ENCODE data around the gene RASSF3. TPM values are rescaled to one million over a fixed set of nuclear protein-coding genes. Genes with fewer than 3 reads are reported as not detected.

Gene RASSF3, protein sequence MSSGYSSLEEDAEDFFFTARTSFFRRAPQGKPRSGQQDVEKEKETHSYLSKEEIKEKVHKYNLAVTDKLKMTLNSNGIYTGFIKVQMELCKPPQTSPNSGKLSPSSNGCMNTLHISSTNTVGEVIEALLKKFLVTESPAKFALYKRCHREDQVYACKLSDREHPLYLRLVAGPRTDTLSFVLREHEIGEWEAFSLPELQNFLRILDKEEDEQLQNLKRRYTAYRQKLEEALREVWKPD
- 14.9 and 15.4 TPM in 2 replicates for total RNA-seq

DNA sequence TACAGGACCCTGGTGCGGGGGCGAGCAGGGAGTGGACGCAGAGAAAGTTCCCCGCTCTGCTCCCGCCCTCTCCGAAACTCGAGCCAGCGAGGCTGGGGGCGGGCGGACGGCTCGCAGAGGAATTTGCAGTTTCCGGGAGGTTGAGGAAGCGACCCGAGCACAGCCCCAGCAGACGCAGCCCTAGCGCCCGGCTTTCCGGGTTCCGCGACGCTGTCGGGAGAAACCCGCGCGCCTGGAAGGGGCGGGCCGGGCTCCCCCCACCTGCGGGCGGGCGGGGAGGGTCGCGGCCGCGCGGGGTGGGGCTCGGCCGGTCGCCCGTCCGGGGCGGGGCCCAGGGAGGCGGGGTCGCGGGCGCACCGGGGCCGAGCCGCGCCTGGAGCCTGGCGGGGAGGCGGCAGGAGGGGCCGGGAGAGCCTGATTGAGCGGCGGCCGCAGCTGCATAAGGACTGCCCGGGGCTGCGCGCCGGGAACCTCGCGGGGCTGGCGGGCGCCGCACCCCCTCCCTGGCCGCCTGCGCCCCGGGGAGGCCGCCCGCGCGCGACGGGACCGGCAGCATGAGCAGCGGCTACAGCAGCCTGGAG lies at the start of gene RASSF3:
TSS of gene RASSF3 (plus strand) at position 417 of the 581 bp plus-strand sequence. CDS start at position 555, 138 bp downstream.
- H3K4me3 ChIP-seq (ENCODE audit: low read depth, low read length), result peak within 1 kb of the TSS; percentile 84
- no peak for DNase-seq (ENCODE audit: low read depth)
- TF ChIP-seq CTCF (conservative IDR thresholded peaks at IDR 0.05; ENCODE audit: low read depth, low read length), result no peak

DNA sequence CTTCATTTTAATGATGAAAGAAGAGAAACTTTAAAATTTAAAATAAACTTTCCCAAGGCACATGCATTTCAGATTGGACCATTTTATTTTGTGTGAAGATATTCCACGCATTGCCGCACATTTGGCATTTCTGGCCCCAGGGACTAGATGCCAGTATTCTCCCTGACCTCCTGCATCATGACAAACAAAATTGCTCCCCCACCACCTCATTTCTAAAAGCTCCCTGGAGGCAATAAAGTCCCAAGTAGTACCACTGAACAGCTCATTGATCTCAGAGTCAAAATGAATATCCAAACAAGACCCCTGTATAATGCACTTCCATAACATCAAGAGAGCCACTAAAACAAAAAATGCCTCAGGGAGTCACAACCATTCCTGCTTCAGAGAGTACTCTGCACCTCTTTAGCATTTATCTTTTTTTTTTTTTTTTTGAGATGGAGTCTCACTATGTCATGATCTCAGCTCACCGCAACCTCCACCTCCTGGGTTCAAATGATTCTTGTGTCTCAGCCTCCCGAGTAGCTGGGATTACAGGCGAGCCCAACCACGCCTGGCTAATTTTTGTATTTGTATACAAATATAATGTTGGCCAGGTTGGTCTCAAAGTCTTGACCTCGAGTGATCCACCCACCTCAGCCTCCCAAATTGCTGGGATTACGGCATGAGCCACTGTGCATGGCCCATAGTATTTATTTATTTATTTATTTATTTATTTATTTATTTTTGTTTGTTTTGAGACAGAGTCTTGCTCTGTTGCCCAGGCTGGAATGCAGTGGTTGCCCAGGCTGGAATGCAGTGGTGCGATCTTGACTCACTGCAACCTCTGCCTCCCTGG lies 48.8 kb upstream of the RASSF3 start:
- H3K4me3 ChIP-seq (ENCODE audit: low read depth, low read length), result no peak overlapping the region
- no peak for TF ChIP-seq CTCF (conservative IDR thresholded peaks at IDR 0.05; ENCODE audit: low read depth, low read length)
- no peak for DNase-seq (ENCODE audit: low read depth)

DNA sequence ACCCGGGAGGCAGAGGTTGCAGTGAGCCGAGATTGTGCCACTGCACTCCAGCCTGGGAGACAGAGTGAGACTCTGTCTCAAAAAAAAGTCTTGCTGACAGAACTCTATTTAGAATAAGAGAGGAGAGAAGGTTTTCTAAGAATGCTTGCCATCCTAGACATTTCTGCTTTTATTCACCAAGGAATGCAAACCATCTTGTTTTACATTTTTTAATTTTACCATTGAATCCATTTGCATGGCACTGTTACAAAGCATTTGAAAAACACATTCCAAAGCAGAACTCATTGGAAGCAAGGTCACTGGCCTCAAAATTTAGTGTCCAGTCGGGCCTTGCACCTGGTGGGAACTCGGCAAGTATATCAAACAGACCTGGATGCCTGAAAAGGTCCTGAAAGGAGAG lies 44.2 kb upstream of the RASSF3 start:
- TF ChIP-seq CTCF (conservative IDR thresholded peaks at IDR 0.05; ENCODE audit: low read depth, low read length), result no peak
- no peak for DNase-seq (ENCODE audit: low read depth)
- H3K4me3 ChIP-seq (ENCODE audit: low read depth, low read length), result no peak overlapping the region

GRCh38 chr12:64566831-64567517 lies 43.3 kb upstream of the RASSF3 start:
- no peak overlapping the region for H3K4me3 ChIP-seq (ENCODE audit: low read depth, low read length)
- no peak for TF ChIP-seq CTCF (conservative IDR thresholded peaks at IDR 0.05; ENCODE audit: low read depth, low read length)
- DNase-seq (ENCODE audit: low read depth), result no peak

- TF ChIP-seq CTCF (conservative IDR thresholded peaks at IDR 0.05; ENCODE audit: low read depth, low read length), result no peak
- H3K4me3 ChIP-seq (ENCODE audit: low read depth, low read length), result no peak overlapping the region
- no peak for DNase-seq (ENCODE audit: low read depth)
Measured at GRCh38 chr12:64567570-64567969, 42.7 kb upstream of the RASSF3 start.

GRCh38 chr12:64568298-64568697 lies 42.0 kb upstream of the RASSF3 start:
- no peak for TF ChIP-seq CTCF (conservative IDR thresholded peaks at IDR 0.05; ENCODE audit: low read depth, low read length)
- no peak overlapping the region for H3K4me3 ChIP-seq (ENCODE audit: low read depth, low read length)
- DNase-seq (ENCODE audit: low read depth), result no peak
